ENCODE data around the gene ZNF710.

Gene ZNF710

GRCh38 chr15:90035840-90036230 is 34.7 kb downstream of the ZNF710 start:
- Histone ChIP-seq H3K27ac (no peak overlapping the region), H3K36me3 (replicated peaks) (no peaks in the 10 kb centered on the region)
- in situ Hi-C loops (cut with HindIII; ENCODE audit: low pct_ligation_motif_present, low sequenced_read_pairs): no loop called here

GRCh38 chr15:90036343-90036742 is 35.2 kb downstream of the ZNF710 start:
- Histone ChIP-seq H3K4me3 (ENCODE audit: low read depth, low read length) (no peak overlapping the region), H3K27me3 (replicated peaks) (no peaks in the 10 kb centered on the region), H3K36me3 (replicated peaks) (no peaks in the 10 kb centered on the region), H3K27ac (no peak overlapping the region)
- in situ Hi-C loops (cut with HindIII; ENCODE audit: low pct_ligation_motif_present, low sequenced_read_pairs): no loop called here
- no peak for TF ChIP-seq CTCF (IDR thresholded peaks at IDR 0.05; ENCODE audit: low read depth, low read length, missing control alignments)
- DNase-seq: no peak

More at GRCh38 chr15:90035840-90036230, 34.7 kb downstream of the ZNF710 start:
- Histone ChIP-seq H3K4me3 (ENCODE audit: low read depth, low read length) (no peak overlapping the region), H3K27me3 (replicated peaks) (no peaks in the 10 kb centered on the region)
- TF ChIP-seq CTCF (IDR thresholded peaks at IDR 0.05; ENCODE audit: low read depth, low read length, missing control alignments): no peak
- DNase-seq: no peak

- H3K27me3 ChIP-seq (replicated peaks): no peaks in the 10 kb centered on the region
- no peaks in the 10 kb centered on the region for H3K36me3 ChIP-seq (replicated peaks)
- TF ChIP-seq CTCF (IDR thresholded peaks at IDR 0.05; ENCODE audit: low read depth, low read length, missing control alignments): no peak
- no peak for DNase-seq
- no peak overlapping the region for H3K4me3 ChIP-seq (ENCODE audit: low read depth, low read length)
- no peak overlapping the region for H3K27ac ChIP-seq
- in situ Hi-C loops (cut with HindIII; ENCODE audit: low pct_ligation_motif_present, low sequenced_read_pairs): no loop called here
These were observed 35.8 kb downstream of the ZNF710 start for GRCh38 chr15:90036806-90037510.

- Histone ChIP-seq H3K27me3 (replicated peaks) (no peaks in the 10 kb centered on the region), H3K36me3 (replicated peaks) (no peaks in the 10 kb centered on the region), H3K27ac (no peak overlapping the region), H3K4me3 (ENCODE audit: low read depth, low read length) (no peak overlapping the region)
- in situ Hi-C loops (cut with HindIII; ENCODE audit: low pct_ligation_motif_present, low sequenced_read_pairs): no loop called here
- TF ChIP-seq CTCF (IDR thresholded peaks at IDR 0.05; ENCODE audit: low read depth, low read length, missing control alignments): no peak
- DNase-seq: peak; percentile 70
These were observed 36.4 kb downstream of the ZNF710 start for GRCh38 chr15:90037511-90037860.

- TF ChIP-seq CTCF (IDR thresholded peaks at IDR 0.05; ENCODE audit: low read depth, low read length, missing control alignments): no peak
- in situ Hi-C loops (cut with HindIII; ENCODE audit: low pct_ligation_motif_present, low sequenced_read_pairs): no loop called here
- Histone ChIP-seq H3K36me3 (replicated peaks) (no peaks in the 10 kb centered on the region), H3K4me3 (ENCODE audit: low read depth, low read length) (no peak overlapping the region), H3K27ac (no peak overlapping the region), H3K27me3 (replicated peaks) (no peaks in the 10 kb centered on the region)
- DNase-seq: peak; percentile 32
These were observed 37.0 kb downstream of the ZNF710 start for GRCh38 chr15:90037961-90038631.

Measured in brain microvascular endothelial cell (primary cell).